Osteoblast (primary cell): ENCODE data around the gene FAM9C. TPM values are rescaled to one million over a fixed set of nuclear protein-coding genes. Genes with fewer than 3 reads are reported as not detected.

Experiments
- DNase-seq: peaks from one replicate; pipeline ENCODE4 v3.0.0; 2011; ENCODE audit warnings: low spot score, mixed read lengths; ENCODE audit not compliant: insufficient read length; ENCODE audit errors: missing footprints
- H2AFZ ChIP-seq: 2 replicates; pipeline ENCODE4 v1.6.0; 2011; ENCODE audit warnings: mild to moderate bottlenecking, low read length
- H3K27ac ChIP-seq: 2 replicates; pipeline ENCODE4 v1.5.1; 2011; ENCODE audit warnings: mild to moderate bottlenecking, low read depth, low read length, moderate library complexity
- H3K27me3 ChIP-seq: 2 replicates; pipeline ENCODE4 v1.6.0; 2012; ENCODE audit warnings: mild to moderate bottlenecking, control low read depth, inconsistent platforms, low read length, moderate library complexity; ENCODE audit not compliant: insufficient read depth
- H3K36me3 ChIP-seq: 2 replicates; pipeline ENCODE4 v1.5.1; 2011; ENCODE audit warnings: mild to moderate bottlenecking, low read length, control low read depth, moderate library complexity; ENCODE audit not compliant: insufficient read depth
- H3K4me1 ChIP-seq: 2 replicates; pipeline ENCODE4 v1.5.1; 2011; ENCODE audit warnings: mild to moderate bottlenecking, low read length, control low read depth, moderate library complexity; ENCODE audit not compliant: insufficient read depth
- H3K4me2 ChIP-seq: 2 replicates; pipeline ENCODE4 v1.6.0; 2011; ENCODE audit warnings: mild to moderate bottlenecking, low read length; ENCODE audit not compliant: insufficient read depth
- H3K4me3 ChIP-seq: fragments of 200-600 bp; sonication (generic); 3 replicates; pipeline ENCODE4 v1.5.1; 2012; ENCODE audit warnings: mild to moderate bottlenecking, low read length, inconsistent platforms; ENCODE audit not compliant: insufficient read depth
- H3K79me2 ChIP-seq: 2 replicates; pipeline ENCODE4 v1.6.0; 2012; ENCODE audit warnings: mild to moderate bottlenecking, low read length, control low read depth, inconsistent platforms; ENCODE audit not compliant: insufficient read depth
- H3K9me3 ChIP-seq: 2 replicates; pipeline ENCODE4 v1.5.1; 2011; ENCODE audit warnings: low read depth, low read length, control low read depth
- H4K20me1 ChIP-seq: 2 replicates; pipeline ENCODE4 v1.6.0; 2012; ENCODE audit warnings: mild to moderate bottlenecking, low read length, control low read depth; ENCODE audit not compliant: insufficient read depth
- total RNA-seq: library from RNA; depleted of rRNA; stranded (reverse); fragments of >200 nt; gene quantifications from 2 replicates; pipeline ENCODE4 v1.2.3, GENCODE V29; 2012
- TF ChIP-seq, protein P1 (sequence below): IDR thresholded peaks from 2 replicates; pipeline ENCODE4 v1.5.1; 2011; ENCODE audit warnings: mild to moderate bottlenecking, low read depth, low read length, moderate library complexity; ENCODE audit errors: extremely low read depth

The FAM9C gene
- total RNA-seq, 1 donor = not detected

DNA sequence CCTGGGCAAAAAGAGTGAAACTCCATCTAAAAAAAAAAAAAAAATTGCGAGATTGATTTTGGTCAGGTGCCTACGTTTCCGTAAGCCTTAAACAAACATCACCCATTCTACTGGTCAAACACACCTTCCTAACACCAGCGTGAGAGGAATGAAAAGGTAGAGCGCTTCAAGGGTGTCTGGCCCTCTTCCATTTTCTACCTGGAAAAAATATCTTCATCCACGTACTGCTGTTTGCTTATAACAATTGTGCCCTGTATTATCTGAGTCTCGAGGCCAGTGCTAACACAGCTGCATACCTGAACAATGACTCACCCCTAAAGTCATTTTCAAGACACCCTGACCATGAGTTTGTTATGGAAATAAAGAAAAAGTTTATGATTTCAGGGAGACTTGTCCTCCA is 55.6 kb downstream of the FAM9C start:
- H3K36me3 ChIP-seq = no peaks in the 10 kb centered on the region
- H3K4me2 ChIP-seq = no peak overlapping the region
- no peak overlapping the region for H3K4me3 ChIP-seq
- TF ChIP-seq, protein P1, sequence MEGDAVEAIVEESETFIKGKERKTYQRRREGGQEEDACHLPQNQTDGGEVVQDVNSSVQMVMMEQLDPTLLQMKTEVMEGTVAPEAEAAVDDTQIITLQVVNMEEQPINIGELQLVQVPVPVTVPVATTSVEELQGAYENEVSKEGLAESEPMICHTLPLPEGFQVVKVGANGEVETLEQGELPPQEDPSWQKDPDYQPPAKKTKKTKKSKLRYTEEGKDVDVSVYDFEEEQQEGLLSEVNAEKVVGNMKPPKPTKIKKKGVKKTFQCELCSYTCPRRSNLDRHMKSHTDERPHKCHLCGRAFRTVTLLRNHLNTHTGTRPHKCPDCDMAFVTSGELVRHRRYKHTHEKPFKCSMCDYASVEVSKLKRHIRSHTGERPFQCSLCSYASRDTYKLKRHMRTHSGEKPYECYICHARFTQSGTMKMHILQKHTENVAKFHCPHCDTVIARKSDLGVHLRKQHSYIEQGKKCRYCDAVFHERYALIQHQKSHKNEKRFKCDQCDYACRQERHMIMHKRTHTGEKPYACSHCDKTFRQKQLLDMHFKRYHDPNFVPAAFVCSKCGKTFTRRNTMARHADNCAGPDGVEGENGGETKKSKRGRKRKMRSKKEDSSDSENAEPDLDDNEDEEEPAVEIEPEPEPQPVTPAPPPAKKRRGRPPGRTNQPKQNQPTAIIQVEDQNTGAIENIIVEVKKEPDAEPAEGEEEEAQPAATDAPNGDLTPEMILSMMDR = no peak
- H3K4me1 ChIP-seq = peaks cover 14% of the 10 kb centered on the region
- no peaks in the 10 kb centered on the region for H3K9me3 ChIP-seq
- H3K27me3 ChIP-seq = no peaks in the 10 kb centered on the region
- H4K20me1 ChIP-seq = no peaks in the 10 kb centered on the region
- DNase-seq = no peak
- H3K27ac ChIP-seq = no peak overlapping the region
- H2AFZ ChIP-seq = no peak overlapping the region
- H3K79me2 ChIP-seq = no peaks in the 10 kb centered on the region

DNA sequence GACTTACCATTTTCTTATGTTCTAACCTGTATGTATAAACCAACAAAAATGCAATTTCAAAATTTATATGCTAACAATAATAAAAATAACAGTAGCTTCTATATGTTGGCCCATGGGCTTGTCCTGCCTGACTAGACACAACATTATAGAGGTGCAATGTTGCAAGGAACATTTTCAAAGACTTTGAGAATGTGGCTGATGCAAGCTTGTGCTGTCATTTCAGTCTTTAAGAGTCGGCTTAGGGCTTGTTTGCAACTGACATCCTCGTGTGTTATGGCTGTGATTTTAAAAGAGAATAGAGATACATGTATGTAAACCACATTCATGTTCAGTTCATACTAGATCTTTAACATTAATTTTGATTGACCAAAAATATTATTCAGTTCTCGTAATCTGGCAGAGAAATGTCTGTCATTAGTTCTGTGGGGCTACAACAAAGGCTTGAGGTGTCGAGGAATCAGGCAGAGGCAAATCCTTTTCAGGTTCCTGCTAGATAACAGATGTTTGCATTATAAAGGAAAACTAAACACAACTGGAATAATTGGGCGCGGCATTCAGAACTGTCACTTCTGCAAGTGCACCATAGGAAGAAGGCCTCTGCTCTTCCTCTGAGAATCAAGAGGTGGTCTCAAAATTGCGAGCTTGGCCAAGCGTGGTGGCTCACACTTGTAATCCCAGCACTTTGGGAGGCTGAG is 56.4 kb downstream of the FAM9C start:
- Histone ChIP-seq H3K4me2 (no peak overlapping the region), H4K20me1 (no peaks in the 10 kb centered on the region), H3K27me3 (no peaks in the 10 kb centered on the region), H2AFZ (no peak overlapping the region), H3K27ac (no peak overlapping the region), H3K36me3 (no peaks in the 10 kb centered on the region), H3K9me3 (no peaks in the 10 kb centered on the region), H3K4me1 (peaks cover 14% of the 10 kb centered on the region), H3K4me3 (no peak overlapping the region), H3K79me2 (no peaks in the 10 kb centered on the region)
- TF ChIP-seq, protein P1 = no peak
- DNase-seq = no peak

DNA sequence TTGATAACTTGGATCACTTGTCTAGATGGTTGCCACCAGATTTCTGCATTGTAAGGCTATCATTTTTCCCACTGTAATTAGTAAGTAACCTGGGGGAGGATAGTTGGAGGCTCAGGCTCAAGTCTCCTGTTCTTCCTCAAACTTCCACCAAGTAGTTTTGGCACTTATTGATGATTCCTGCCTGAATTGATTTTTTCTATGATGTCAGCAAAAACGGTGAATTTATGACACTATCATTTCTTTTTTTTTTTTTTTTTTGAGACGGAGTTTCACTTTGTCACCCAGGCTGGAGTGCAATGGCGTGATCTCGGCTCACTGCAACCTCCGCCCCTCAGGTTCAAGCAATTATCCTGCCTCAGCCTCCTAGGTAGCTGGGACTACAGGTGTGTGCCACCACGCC is 57.1 kb downstream of the FAM9C start:
- H3K27me3 ChIP-seq = no peaks in the 10 kb centered on the region
- no peaks in the 10 kb centered on the region for H3K9me3 ChIP-seq
- peaks cover 14% of the 10 kb centered on the region for H3K4me1 ChIP-seq
- TF ChIP-seq, protein P1 = no peak
- no peak for DNase-seq
- H3K36me3 ChIP-seq = no peaks in the 10 kb centered on the region
- H2AFZ ChIP-seq = no peak overlapping the region
- H3K4me2 ChIP-seq = no peak overlapping the region
- H3K79me2 ChIP-seq = no peaks in the 10 kb centered on the region
- no peak overlapping the region for H3K27ac ChIP-seq
- H4K20me1 ChIP-seq = no peaks in the 10 kb centered on the region
- H3K4me3 ChIP-seq = no peak overlapping the region

DNA sequence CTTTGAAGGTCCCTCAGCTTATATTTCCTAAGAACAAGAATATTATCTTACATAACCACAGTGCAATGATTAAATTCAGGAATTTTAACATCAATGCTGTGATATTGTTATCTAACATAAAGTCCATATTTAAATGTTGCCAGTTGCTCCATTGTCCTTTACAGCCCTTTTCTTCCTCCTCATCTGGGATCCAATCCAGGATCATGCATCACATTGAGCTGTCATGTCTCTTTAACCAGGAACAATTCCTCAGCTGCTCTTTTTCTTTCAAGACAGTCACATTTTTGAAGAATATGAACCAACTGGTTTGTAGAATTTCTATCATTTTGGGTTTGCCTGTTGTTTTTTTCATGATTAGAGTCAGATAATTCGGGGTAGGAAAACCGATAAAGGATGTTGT is 57.5 kb downstream of the FAM9C start:
- Histone ChIP-seq H3K27ac (no peak overlapping the region), H3K79me2 (no peaks in the 10 kb centered on the region), H3K4me3 (no peak overlapping the region), H3K4me1 (peaks cover 14% of the 10 kb centered on the region), H3K4me2 (no peak overlapping the region), H3K9me3 (no peaks in the 10 kb centered on the region), H3K36me3 (no peaks in the 10 kb centered on the region), H2AFZ (no peak overlapping the region), H4K20me1 (no peaks in the 10 kb centered on the region), H3K27me3 (no peaks in the 10 kb centered on the region)
- DNase-seq = no peak
- TF ChIP-seq, protein P1 = no peak
